Cortex of kidney (tissue), 1 donor: ENCODE measurements around the gene CCSER1.
"Not testable (repeated sequence)": the region's sequence is repeated elsewhere in the genome, so short reads cannot be mapped to it uniquely, and the experiment has no call there.

Experiments
- DNase-seq: peaks from one replicate; lab custom pipeline; 2025; lab: John Stamatoyannopoulos, UW

CCSER1 gene

GRCh38 chr4:90445380-90445779 is 318.2 kb downstream of the CCSER1 start:
- no peak for DNase-seq

- DNase-seq, result no peak
Measured at GRCh38 chr4:90449626-90450025, 322.4 kb downstream of the CCSER1 start.

- no peak for DNase-seq
Measured at GRCh38 chr4:90456891-90457290, 329.7 kb downstream of the CCSER1 start.

- no peak for DNase-seq
Measured at GRCh38 chr4:90457817-90458216, 330.6 kb downstream of the CCSER1 start.

GRCh38 chr4:90458576-90458975 is 331.4 kb downstream of the CCSER1 start:
- DNase-seq, result no peak

DNA sequence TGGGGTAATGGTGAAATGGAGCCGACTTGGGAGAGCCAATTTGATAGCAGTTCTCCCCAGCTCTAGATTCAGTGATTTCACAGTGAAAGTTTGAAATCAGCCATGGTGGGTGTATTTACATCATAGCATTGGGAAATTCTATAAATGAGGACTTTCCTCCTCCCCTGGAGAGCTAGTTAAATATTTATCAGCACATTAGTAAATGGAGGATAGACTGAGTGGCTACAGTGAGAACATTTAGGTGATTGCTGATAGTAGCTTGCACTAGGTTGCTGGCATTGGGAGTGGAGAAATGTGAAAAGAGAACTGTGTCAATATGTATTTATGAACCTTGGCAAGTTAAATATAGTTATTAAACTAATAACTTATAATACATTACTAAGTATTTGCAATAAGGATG is 347.3 kb downstream of the CCSER1 start:
- no peak for DNase-seq

DNA sequence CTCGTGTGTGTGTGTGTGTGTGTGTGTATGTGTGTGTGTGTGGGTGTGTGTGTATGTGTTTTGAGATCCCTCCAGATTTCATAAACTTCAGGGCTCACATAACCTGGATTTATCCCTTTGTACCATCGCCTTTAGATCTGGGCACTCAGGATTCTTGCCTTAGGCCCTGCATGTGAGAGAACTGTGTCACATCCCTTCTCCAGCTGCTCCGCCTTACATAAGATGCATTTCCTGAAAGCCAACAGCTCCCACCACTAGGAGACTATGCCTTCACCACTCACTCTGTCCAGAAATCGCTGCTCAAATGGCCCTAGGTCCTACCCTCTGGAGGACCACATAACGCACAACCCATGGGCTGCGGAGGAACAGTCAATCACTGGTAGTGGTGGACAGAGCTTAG is 348.8 kb downstream of the CCSER1 start:
- DNase-seq, result no peak

DNA sequence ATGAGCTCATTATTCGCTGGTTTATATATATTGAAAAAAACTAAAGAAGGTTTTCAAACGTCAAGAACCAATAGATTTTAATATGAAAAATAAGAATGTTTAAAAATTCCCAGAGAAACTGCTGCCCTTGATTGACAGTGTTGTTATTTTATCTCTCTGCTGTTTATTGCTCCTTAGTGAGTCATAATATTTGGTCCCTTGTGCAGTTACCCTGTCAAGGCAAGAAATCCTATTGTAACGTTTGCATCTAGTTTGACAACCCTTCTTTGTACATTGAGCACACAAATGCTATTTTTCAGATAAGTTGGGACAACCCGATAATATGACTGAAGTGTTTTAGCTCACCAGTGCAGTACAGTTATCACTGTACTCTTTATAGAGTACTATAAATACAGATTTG is 349.4 kb downstream of the CCSER1 start:
- DNase-seq, result no peak

DNA sequence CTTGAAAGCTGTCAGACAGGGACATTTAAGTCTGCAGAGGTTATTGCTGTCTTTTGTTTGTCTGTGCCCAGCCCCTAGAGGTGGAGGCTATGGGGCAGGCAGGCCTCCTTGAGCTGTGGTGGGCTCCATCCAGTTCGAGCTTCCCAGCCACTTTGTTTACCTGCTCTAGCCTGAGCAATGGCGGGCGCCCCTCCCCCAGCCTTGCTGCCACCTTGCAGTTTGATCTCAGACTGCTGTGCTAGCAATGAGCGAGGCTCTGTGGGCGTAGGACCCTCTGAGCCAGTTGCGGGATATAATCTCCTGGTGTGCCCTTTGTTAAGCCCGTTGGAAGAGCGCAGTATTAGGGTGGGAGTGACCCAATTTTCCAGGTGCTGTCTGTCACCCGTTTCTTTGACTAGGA is 357.7 kb downstream of the CCSER1 start:
- not testable (repeated sequence) for DNase-seq

DNA sequence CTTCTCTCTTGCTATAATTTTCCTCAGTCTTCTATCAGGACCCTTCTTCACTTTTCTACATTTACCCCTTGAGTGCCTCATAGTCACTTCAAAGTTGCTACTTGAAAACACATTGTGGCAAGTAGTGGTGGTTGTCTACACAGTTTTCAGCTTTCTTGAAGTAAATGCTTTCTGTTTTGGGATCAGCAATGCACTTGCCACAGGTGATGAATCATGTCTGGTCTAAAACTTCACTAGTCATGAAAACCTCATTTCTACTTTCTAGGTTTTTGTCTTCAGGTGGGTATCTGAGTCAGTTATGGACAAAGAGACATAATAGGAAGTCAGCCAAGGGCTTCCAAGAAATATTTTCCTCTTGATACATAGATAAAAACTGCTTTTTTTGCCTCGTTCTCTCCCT is 359.2 kb downstream of the CCSER1 start:
- no peak for DNase-seq

- no peak for DNase-seq
Measured at GRCh38 chr4:90495211-90495610, 368.0 kb downstream of the CCSER1 start.

DNA sequence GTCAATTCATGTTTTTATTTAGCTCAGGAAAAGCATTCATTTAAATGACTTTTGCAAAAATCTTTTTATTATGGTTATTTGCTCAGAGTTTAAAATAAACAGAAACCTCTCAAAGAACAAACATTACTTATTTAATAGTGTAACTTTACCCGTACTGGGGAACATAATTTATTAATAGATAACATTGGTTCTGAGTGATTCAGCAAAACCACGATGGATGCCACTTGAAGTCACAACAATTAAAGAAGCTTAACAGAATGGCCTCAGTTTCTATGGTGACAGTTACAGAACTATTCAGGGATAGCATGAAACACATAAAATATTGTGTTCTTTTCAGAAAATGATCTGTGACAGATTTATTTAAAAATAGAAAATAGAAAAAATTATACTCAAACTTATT is 368.7 kb downstream of the CCSER1 start:
- DNase-seq, result no peak

GRCh38 chr4:90498175-90498574 is 371.0 kb downstream of the CCSER1 start:
- DNase-seq, result no peak

GRCh38 chr4:90503677-90504076 is 376.5 kb downstream of the CCSER1 start:
- DNase-seq, result no peak

DNA sequence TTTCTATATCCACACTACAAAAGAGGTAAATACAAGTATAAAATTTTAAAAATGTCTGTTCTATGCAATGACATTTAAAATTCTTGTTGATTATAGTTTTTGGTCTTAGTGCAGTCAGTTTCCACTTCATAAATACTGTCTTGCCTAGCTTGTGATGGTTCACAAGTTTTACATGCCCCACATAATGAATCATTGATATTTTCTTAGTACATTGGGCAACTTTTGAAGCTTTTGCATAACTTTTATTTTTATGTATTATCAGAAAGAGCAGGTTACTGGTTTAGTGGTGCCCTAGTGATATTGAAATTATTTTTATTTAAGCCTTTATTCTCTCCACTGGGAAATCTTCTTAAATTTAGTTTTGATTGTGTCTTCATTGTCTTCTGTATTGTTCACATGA is 388.0 kb downstream of the CCSER1 start:
- DNase-seq, result no peak

DNA sequence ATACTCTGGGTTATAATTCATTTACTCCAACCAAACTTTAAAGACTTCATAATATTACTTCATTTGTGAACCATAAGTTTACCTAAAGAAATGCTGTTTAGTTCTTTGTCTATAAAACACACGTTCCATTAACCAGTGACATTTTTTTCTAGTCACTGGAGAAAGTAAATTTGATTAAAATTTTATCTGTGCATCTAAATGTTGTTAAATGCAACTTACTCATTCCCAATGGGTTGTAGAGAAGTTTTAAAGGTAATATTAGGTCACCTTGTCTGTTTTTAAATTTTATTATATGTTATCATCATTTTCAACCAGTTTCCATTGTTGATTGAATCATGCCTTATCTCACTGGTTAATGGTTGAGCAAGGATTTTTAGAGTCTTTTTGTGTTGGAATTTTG is 401.4 kb downstream of the CCSER1 start:
- DNase-seq, result no peak

DNA sequence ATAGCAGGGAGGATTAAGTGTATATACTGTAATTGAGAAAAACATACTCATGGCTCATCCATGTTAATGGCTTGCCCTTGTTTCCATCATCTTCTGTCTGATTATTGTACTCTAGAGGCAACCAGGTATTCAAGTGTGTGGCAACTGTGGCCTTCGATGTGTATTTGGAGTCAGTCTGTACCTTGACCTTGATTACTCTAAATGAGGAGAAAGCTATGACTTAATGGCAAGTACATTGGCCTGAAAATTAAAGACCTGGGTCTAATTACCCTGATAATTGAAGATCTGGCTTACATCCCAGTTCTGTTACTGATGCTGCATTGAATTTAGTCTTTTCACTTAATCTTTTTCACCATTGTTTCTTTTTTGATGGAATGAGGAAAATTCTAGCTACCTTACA is 409.2 kb downstream of the CCSER1 start:
- DNase-seq, result no peak

GRCh38 chr4:90537491-90537890 is 410.3 kb downstream of the CCSER1 start:
- DNase-seq, result no peak

- DNase-seq, result no peak
Measured at GRCh38 chr4:90540536-90540935, 413.3 kb downstream of the CCSER1 start.

DNA sequence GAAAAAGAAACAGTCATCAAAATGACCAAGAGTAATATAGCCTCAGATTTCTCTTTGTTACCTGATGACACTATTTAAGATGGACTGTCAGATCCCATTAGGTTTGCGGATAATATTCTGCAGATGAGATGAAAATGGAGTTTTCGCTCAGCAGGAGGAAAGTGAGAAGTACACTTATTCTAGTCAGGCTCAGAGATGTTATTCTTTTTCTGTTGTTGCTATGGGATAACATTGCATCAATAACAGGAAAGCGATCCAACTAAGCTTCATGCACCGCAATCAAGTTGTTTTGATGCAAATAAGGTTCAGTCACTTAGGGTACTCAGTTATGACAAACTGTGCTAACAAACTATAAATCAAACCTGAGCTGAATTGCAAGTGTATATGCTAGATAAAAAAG is 415.0 kb downstream of the CCSER1 start:
- no peak for DNase-seq

DNA sequence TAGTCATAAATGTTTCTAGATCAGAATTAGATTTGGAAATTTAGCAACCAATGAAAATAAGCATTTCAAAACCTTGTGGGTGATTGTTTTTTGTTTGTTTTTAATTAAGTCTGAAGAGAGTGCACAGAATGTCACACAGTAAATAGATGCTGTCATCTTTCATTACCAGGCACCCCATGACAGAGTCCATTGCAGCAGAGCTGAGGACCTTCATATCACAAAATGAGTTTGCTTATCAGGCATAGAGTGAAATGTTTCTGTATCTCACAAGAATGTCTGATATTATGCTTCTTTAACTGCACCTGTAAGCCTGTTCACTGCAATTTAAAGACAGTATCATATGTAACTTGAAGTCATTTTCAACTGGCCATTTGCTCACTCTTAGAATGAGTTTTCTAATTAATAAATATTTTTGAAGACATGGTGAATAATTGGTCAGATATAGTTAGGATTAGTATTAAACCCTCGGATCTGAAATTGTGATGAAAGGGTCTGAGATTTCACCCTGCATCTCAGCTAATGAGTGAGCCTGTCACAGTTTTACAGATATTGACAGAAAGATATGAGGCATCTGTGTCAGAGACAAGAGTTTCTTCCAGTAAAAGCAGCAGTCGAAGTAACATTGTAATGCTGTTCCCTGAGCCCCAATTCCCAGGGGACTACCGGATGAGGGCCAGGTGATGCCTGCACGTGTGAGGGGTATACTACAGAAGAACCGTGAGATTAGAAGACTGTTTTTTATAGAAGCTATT is 416.4 kb downstream of the CCSER1 start:
- DNase-seq, result no peak

DNA sequence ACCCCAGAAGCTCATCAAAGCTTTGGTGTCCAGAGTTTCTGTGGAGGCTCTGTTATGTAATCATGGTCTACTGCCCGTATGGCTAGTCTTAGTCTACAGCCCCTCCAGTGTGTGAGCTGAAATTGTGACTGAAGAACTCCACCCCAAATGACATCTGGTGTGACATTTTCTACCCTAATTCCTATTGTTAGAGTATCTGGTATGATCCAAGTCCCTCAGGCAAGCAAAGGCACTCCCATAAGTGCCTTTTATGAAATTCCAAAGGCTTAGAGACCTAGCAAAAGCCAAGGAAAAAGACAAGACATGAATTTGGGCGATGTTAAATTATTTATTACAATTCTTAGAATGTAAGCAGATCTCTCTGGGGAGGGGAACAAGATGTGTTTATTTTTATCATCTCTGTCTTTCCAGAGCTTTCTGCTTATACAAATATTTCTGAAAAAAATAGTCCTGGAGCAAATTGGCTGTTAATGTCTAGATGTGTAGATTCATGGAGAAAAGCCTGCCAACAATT is 417.4 kb downstream of the CCSER1 start:
- DNase-seq, result no peak

GRCh38 chr4:90545380-90545779 is 418.2 kb downstream of the CCSER1 start:
- no peak for DNase-seq

DNA sequence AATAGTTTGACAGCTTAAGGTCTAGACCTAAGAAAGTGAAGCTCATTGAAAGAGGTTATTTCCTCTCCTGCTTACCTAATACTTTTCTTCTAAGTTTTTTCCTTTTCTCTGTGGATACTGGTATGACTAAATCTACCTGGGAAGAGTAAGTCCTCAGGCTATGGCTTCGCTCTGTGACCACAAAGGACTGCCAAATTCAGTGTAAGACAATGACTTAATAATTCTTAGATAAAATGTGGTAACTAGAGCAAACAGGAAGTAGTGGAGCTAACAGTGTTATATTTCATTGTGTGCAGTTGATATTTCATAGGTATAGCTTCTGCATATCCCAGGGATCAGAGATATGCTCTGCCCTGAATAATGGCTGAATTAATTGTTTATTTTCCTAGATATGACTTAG is 418.9 kb downstream of the CCSER1 start:
- no peak for DNase-seq
